ENCODE measurements around the gene UFL1.
"Not testable (repeated sequence)": the region's sequence is repeated elsewhere in the genome, so short reads cannot be mapped to it uniquely, and the experiment has no call there.

UFL1 gene

DNA sequence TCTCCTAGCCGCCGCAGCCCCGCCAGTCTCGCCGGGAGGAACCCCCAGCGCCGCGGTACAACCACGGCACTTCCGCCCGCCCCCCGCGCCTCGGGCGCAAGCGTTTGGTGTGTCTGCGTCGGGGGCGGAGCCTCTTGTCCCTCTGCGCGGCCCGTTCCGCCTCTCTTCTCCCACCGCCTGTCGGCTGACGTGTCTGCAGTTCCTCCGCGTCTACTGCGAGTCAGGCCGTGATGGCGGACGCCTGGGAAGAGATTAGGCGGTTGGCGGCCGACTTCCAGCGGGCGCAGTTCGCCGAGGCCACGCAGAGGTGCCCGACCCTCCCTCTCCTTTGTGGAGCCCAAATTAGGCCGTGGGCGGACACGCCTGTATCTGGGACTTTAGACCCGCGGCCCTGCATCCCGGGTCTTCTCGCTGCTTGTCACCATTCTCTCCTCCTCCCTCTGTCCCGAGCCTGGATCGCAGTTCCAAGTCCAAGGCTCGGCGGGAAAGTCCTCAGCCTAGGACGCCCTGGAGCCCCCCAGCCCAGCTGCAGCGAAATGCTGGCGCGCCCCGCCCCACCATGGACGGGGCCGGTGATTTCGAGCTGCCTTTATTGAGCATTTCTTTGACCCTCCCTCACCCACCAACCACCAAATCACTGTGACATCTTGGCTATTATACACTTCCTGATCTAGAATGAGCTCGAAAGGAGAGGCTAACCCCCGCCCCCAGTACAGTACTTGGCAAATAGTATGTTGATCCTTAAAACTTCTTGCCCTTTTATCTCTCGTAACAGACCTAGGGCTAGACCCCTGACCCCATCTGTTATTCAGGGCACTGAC lies at the start of gene UFL1:
UFL1 (plus strand) TSS at position 163 of the 821 bp plus-strand sequence; CDS start at position 231, 68 bp downstream.
- DNase-seq (ENCODE audit: low spot score), result peak; percentile 96

DNA sequence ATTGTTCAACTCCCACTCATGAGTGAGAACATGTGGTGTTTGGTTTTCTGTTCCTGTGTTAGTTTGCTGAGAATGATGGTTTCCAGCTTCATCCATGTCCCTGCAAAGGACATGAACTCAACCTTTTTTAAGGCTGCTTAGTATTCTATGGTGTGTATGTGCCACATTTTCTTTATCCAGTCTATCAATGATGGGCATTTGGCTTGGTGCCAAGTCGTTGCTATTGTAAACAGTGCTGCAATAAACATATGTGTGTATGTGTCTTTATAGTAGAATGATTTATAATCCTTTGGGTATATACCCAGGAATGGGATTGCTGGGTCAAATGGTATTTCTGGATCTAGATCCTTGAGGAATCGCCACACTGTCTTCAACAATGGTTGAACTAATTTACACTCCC lies 49.3 kb upstream of the UFL1 start:
- DNase-seq (ENCODE audit: low spot score), result not testable (repeated sequence)

DNA sequence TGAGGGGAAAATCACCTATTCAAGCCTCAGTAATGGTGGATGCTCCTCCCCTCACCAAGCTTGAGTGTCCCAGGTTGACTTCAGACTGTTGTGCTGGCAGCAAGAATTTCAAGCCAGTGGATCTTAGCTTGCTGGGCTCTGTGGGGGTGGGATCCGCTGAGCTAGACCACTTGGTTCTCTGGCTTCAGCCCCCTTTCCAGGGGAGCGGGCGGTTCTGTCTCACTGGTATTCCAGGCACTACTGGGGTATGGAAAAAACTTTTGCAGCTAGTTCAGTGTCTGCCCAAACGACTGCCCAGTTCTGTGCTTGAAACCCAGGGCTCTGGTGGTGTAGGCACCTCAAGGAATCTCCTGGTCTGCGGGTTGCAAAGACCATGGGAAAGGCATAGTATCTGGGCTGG lies 42.9 kb upstream of the UFL1 start:
- DNase-seq (ENCODE audit: low spot score), result no peak

DNA sequence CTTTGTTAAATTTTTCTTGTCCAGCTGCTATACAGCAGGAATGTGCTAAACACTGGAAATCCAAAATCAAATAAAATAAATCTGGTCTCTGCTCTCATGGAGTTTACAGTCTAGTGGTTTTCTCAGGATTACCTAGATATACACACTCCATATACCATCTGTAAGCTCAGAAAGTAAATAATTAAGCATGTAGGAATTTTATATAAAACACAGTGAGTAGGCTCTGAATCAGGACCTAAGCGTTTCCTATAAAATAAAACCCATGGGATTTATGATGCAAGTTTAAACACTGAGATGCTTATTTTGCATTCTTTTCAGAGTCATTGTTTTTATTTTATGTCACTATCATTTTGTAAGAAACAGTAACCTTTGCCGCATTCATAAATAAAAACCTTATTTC lies 29.7 kb upstream of the UFL1 start:
- DNase-seq (ENCODE audit: low spot score), result no peak

DNA sequence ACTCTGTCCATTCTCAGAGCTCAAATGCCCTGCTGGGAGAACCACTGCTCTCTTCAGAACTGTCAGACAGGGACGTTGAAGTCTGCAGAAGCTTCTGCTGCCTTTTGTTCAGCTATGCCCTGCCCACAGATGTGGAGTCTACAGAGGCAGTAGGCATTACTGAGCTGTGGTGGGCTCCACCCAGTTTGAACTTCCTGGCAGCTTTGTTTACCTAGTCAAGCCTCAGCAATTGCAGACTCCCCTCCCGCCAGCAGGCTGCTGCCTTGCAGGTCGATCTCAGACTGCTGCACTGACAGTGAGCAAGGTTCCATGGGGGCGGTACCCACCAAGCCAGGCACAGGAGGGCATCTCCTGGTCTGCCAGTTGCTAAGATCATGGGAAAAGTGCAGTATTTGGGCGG lies 21.8 kb upstream of the UFL1 start:
- DNase-seq (ENCODE audit: low spot score), result no peak

DNA sequence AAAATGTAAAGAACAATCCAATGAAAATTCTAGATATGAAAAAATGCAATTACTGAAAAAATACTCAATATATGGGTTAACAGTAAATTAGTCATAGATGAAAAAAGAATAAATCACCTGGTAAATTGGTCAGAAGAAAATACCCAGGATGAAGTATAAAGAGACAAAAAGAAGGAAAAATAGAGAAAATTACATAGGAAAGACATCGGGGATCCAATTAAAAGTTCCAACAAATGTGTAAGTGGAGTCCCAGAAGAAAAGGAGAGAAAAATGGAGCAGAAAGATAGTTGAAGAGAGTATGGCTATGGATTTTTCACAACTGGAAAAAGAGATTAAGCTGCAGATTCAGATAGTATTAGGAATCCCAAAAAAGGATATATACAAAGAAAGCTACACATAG lies 18.7 kb upstream of the UFL1 start:
- DNase-seq (ENCODE audit: low spot score), result no peak

DNA sequence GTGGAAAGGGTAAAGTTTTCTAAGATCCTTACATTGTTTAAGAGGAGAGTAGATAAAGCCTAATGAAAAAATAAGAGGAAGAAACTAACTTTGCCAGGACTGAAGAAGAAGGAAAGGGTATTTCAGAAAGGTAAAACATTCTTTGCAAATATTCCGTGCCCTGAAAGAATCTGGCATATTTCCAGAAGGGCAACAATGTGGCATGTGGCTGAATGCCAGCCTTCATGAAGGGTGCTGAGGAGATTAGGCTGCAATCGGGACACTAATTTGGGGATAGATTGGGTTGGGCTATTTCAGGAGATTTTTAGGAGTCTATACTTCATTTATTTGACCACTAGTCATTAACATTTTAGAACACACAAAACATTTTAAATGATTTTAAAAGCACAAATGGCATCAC lies 16.2 kb upstream of the UFL1 start:
- no peak for DNase-seq (ENCODE audit: low spot score)

DNA sequence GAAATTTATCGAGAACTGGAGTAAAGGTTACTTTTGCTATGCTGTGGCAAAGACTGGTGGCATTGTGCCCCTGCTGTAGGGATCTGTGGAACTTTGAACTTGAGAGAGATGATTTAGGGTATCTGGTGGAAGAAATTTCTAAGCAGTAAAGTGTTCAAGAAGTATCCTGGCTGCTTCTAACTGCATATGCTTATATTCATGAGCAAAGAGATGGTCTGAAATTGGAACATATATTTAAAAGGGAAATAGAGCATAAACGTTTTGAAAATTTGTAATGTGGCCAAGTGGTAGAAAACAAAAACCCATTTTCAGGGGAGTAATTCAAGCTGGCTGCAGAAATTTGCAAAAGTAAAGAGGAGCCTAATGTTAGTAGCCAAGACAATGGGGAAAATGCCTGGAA lies 12.3 kb upstream of the UFL1 start:
- no peak for DNase-seq (ENCODE audit: low spot score)

DNA sequence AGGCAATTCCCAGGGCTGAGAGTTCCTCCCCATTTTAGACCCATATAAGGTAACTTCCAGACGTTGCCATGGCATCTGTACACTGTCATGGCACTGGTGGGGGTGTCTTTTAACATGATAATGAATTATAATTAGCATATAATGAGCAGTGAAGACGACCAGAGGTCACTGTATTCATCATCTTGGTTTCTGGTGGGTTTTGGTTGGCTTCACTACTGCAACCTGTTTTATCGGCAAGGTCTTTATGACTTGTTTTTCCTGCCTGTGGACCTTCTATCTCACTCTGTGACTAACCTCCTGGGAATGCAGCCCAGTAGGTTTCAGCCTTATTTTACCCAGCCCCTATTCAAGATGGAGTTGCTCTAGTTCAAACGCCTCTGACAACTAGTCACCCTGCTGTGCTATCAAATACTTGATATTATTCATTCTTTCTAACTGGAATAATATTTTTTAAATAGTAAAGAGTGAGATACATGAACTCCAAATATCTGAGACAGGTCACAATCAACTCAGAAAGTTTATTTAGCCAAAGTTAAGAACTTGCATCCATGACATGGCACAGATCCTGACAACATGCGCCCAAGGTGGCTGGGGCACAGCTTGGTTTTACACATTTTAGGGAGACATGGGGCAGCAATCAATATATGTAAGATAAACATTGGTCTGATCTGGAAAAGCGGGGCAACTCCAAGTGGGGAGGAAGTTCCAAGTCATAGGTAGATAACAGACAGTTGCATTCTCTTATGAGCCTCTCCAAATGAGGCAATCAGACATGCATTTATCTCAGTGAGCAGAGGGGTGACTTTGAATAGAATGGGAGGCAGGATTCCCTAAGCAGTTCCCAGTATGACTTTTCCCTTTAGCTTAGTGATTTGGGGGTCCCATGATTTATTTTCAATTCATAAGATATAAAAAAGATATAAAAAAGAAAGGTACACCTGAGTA lies 1.2 kb upstream of the UFL1 start:
- DNase-seq (ENCODE audit: low spot score), result no peak

DNA sequence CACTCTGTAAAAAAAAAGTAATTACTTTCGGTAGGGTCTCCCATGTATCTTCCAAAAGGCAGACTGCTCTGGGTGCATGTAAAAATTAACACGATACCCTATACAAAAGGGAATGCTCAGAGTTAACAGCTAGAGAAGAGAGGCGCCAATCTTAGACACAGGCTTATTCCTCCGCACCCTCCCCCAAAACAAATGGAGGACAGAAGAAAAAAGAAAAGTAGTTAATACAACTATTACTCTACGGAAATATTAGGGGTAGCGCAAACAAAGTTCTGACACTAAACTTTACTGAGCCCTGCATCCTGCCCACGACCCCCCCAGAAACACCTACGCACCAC lies 331 bp upstream of the UFL1 start:
- no peak for DNase-seq (ENCODE audit: low spot score)

DNA sequence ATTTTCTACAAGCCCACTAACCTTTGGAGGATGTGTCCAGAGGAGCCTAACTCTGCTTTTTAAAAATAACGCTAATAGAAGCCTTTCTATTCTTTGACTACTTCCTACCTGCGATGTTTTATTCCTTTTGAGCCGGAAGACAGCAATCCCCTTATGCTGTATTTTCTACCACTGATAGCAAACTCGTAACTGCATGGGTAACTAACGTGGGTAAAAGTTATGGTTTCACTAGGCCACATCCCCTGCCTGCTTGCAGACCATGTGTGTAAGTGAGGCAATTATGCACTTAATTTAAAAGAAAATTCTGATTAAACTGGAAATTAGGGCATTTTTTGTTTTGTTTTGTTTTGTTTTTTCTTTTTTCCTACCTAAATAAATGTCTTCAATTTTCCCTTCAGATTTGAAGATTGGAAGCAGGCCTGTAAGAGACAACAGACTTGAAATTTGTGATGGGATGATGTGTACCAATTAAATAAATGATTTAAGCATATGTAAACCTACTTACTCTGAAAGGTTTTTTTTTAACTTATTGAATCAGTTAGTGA lies 931 bp downstream of the UFL1 start:
- DNase-seq (ENCODE audit: low spot score), result peak; percentile 9

DNA sequence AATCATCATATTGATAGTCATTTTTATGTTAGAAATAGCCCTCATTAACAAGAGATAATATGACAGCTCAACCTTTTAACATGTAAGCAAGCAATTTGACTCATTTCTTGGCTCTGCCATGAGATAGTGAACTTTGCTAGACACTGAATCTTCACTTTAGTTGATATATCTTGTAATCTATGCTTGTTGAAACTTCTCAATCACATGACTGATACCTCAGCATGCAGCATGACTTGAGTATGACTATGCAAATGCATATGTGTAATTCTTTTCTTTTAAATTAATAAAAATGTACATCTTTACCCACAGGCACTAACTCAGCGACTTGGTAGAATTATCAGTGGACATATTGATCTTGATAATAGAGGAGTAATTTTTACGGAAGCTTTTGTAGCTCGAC lies 6.6 kb downstream of the UFL1 start:
- no peak for DNase-seq (ENCODE audit: low spot score)

DNA sequence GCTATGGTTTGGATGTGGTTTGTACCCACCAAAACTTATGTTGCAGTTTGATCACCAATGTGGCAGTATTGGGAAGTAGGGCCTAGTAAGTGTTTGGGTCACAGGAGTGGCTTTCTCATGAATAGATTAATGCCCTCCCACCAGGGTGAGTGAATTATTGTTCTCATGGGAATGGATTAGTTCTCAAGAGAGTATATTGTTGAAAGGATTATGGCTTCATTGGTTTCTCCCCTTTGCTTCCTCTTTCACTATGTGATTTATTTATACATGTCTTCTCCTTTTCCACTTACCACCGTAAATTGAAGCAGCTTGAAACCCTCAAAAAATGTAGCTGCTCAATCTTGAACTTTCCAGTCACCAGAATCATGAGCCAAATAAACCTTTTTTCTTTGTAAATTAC lies 10.8 kb downstream of the UFL1 start:
- DNase-seq (ENCODE audit: low spot score), result no peak

DNA sequence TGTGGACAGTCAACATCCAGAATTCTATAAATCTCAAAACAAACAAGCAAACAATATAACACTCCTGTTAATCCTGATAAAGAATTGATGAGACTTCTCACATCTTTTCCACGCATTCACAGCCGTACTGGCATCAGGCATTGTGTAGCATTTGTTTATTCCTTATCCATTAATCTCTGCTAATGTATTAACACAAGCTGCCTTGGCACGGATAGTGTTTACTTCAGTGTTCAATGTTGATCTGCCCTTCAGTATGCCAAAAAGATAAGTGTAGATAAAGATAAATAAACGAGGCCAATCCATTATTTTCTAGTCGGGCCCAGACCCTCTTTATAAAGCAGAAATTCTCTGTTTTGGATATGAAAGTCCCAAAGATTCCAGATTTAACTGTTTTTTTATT lies 16.1 kb downstream of the UFL1 start:
- DNase-seq (ENCODE audit: low spot score), result no peak

DNA sequence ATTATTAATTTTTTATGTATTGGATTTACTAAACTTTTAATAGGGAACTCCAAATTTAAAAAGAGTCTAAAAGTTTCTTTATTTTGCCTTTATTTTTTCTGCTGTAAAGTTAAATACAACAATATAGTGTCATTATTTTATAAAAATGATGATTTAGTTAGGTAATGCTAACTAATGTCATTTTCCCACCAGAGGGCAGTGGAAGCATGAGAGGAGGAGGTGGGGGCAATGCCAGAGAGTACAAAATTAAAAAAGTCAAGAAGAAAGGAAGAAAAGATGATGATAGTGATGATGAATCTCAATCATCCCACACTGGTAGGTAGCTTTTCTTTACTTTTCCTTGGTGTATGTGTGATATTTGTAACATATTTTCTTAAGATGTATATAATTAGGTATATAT lies 21.1 kb downstream of the UFL1 start:
- no peak for DNase-seq (ENCODE audit: low spot score)

DNA sequence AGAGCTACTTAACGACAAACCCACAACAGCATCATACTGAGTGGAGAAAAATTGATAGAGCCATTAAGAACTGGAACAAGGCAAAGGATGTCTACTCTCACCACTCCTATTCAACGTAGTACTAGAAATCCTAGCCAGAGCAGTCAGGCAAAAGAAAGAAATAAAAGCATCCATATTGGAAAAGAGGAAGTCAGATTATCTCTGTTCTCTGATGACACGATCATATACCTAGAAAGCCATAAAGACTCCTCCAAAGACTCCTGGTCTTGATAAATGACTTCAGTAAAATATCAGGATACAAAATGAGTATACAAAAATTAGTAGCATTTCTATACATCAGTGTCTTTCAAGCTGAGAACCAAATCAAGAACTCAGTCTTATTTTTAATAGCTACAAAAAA lies 24.3 kb downstream of the UFL1 start:
- no peak for DNase-seq (ENCODE audit: low spot score)

DNA sequence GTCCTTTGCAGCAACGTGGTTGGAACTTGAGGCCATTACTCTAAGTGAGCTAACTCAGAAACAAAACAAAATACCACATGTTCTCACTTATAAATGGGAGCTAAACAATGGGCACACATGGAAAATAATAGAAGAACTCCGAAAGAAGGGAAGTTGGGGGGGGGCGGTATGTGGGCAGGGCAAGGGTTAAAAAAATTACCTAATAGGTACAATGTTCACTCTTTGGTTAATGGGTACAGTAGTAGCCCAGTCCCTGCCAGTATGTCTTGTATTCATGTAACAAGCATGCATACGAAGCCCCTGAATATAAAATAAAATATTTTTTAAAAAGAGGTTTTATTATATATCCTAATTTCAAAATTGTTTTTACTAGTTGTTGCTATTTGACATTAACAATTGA lies 26.0 kb downstream of the UFL1 start:
- DNase-seq (ENCODE audit: low spot score), result no peak

DNA sequence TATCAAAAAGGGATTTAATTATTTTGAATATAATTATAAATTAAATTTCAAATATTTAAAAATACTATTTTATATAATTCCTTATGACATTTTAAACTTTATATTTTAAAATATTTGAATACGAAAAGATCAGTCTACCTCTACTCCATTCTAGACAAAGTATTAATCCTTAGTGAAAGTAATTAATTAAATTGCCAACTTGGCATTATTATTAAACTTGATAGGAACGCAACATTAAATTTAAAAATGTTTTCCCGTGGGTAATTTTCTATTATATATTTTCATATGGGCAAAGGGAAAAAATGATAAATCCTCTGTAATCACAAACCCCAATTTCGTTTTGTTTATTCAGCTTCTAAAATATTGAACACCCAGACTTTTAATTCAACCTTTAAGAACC lies 33.0 kb downstream of the UFL1 start:
- no peak for DNase-seq (ENCODE audit: low spot score)

DNA sequence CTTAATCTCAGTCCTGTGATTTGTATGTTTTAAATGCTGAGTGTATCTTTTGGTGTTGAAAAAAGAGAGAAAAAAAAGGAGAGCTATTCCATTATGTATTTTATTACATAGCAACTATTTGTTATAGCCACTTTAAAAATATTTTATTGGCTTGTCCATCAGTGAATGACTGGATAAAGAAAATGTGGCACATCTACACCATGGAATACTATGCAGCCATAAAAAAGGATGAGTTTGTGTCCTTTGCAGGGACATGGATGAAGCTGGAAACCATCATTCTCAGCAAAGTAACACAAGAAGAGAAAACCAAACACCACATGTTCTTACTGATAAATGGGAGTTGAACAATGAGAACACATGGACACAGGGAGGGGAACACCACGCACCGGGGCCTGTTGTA lies 38.1 kb downstream of the UFL1 start:
- not testable (repeated sequence) for DNase-seq (ENCODE audit: low spot score)

DNA sequence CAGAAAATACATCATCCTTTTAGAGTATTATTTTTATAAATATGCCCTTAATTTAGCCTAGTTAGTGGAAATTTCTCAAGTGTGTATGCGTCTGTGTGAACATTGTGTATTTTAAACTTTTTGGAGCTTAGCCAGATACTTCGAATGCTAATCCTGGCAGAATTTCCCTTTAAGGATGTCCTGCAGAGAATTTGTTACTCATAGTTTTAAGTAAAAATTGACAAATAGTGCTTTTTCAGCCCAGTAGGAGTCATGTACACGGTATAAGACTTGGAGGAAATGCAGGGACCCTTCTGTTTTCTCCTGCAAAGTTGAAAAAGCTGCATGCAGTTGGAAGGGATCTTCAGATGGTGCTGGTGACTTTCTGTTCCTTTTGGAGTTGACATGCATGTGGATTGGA lies 41.3 kb downstream of the UFL1 start, which contains the start of gene FHL5:
FHL5 (plus strand) TSS at position 243 of the 400 bp plus-strand sequence. CDS start 40,486 bp downstream, outside the sequence.
- DNase-seq (ENCODE audit: low spot score), result no peak

DNA sequence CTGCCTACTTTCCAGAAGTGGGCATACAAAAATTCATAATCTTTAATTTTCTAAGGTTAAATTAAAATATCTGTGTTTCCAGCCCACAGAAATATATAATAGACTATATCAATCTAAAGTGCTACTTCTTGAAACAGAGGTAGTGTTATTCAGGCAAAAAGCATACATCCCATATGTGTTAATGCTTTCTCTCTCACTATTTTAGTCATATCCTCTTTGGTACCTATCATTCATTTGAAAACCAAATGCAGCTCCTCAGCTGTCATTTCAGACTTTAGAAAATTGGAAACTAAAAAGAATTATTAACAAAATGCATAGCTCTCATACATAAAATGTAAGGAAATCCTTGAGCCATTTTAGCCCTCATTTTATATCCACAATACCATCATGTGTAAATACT lies 42.2 kb downstream of the UFL1 start:
- no peak for DNase-seq (ENCODE audit: low spot score)

DNA sequence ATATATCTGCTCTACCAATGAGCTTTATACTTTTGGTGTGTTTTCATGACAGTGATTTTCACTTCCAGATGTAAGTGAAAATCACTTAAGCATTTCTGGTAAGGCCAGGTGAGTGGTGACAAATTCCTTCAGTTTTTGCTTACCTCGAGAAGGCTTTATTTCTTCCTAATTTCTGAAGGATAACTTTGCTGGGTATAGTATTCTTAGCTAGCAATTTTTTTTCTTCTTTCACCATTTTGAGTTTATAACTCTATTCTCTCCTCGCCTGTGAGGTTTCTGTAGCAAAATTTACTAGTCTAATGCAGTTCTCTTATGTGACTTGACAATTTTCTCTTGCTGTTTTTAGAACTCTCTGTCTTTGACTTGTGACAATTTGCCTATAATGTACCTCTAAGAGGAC lies 48.4 kb downstream of the UFL1 start:
- no peak for DNase-seq (ENCODE audit: low spot score)

DNA sequence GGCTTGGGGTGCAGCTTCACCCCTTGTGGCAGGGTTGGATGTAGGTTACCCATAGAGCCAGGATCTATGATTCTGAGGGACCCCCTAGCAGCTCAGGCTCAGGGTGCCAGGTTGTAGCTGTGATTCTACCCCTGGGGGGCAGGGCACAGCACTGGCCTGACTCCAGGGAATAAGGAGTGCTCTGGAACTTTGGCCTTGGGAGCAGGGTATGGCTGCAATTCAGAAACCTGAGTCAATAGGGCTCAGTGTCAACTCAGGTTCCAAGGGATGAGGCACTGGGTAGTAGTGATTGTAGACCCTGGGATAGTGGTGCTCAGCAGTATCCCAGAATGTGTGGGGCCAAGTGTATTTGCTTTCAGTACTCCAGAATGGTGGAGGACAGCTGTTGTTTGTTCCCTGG lies 49.9 kb downstream of the UFL1 start:
- no peak for DNase-seq (ENCODE audit: low spot score)

Measured in AG20443 (cell line).